VCaP (cell line): ENCODE data around the gene MBD1.
A peak's percentile ranks its signal among the peaks of the same experiment; 100 is the strongest.

Source experiments
- H3K27ac ChIP-seq: fragments of 450-650 bp; 2 replicates; pipeline ENCODE4 v1.5.1; 2017
- CTCF ChIP-seq: fragments of 450-650 bp; conservative IDR thresholded peaks from 2 replicates; pipeline ENCODE4 v1.5.1; 2017; ENCODE audit warnings: mild to moderate bottlenecking, moderate library complexity

MBD1 gene

GRCh38 chr18:50287441-50288347 is 6.4 kb upstream of the MBD1 start, which contains the start of gene CXXC1:
CXXC1 (minus strand) TSS chr18:50287692; CDS start chr18:50287589, 103 bp downstream.
- H3K27ac ChIP-seq: peak within 1 kb of the TSS; percentile 78
- TF ChIP-seq CTCF: peak; percentile 57

- peak overlapping the region; percentile 78 for H3K27ac ChIP-seq
- TF ChIP-seq CTCF: no peak
Observed at GRCh38 chr18:50287028-50287440, 5.7 kb upstream of the MBD1 start.

GRCh38 chr18:50286391-50287027 is 5.2 kb upstream of the MBD1 start:
- peak overlapping the region; percentile 78; the same call in 1 of the 2 replicates for H3K27ac ChIP-seq
- no peak for TF ChIP-seq CTCF

GRCh38 chr18:50285631-50286321 is 4.5 kb upstream of the MBD1 start:
- no peak overlapping the region for H3K27ac ChIP-seq
- TF ChIP-seq CTCF: no peak

- no peak for TF ChIP-seq CTCF
- no peak overlapping the region for H3K27ac ChIP-seq
Observed at GRCh38 chr18:50285071-50285470, 3.7 kb upstream of the MBD1 start.

- no peak for TF ChIP-seq CTCF
- H3K27ac ChIP-seq: no peak overlapping the region
Observed at GRCh38 chr18:50284255-50284885, 3.0 kb upstream of the MBD1 start.
